PFSK-1 (cell line): ENCODE results near the gene RANBP17.

Experiments
- FOXP2 ChIP-seq: optimal IDR thresholded peaks from 2 replicates; pipeline ENCODE3; 2011; ENCODE audit warnings: borderline replicate concordance, control low read depth, inconsistent platforms; ENCODE audit not compliant: insufficient read depth; ENCODE audit errors: extremely low read length, extremely low read depth
- POLR2AphosphoS5 ChIP-seq: IDR thresholded peaks from 2 replicates; pipeline ENCODE4 v1.6.1; 2012; ENCODE audit warnings: low read depth, mild to moderate bottlenecking, control low read depth, low read length, moderate library complexity
- REST ChIP-seq, 2 experiments: IDR thresholded peaks; 2 replicates each; pipeline versions ENCODE4 v1.6.1 to v1.8.0; 2011 to 2012; ENCODE audit warnings: low read depth in 2 of 2, low read length in 2 of 2, control low read depth in 1 of 2, inconsistent platforms in 1 of 2, mild to moderate bottlenecking in 1 of 2, moderate library complexity in 1 of 2; ENCODE audit not compliant: insufficient read depth in 1 of 2
- SIN3A ChIP-seq: IDR thresholded peaks from 2 replicates; pipeline ENCODE4 v1.6.1; 2012; ENCODE audit warnings: mild to moderate bottlenecking, low read length, moderate library complexity, borderline replicate concordance; ENCODE audit not compliant: insufficient read depth
- TAF1 ChIP-seq: IDR thresholded peaks from 2 replicates; pipeline ENCODE4 v1.6.1; 2012; ENCODE audit warnings: low read length, control low read depth, borderline replicate concordance; ENCODE audit not compliant: insufficient read depth

The RANBP17 gene

GRCh38 chr5:170861667-170861916 lies 226 bp upstream of the RANBP17 start:
- TF ChIP-seq FOXP2 (no peak), REST (IDR thresholded peaks at IDR 0.05; ENCODE audit: insufficient read depth in 1 of 2, low read depth in 2 of 2, low read length in 2 of 2) (no peak), POLR2AphosphoS5 (no peak), SIN3A (no peak), TAF1 (no peak)

GRCh38 chr5:170863646-170864045 lies 1.8 kb downstream of the RANBP17 start:
- TF ChIP-seq POLR2AphosphoS5 (no peak), TAF1 (no peak), FOXP2 (no peak), SIN3A (no peak), REST (IDR thresholded peaks at IDR 0.05; ENCODE audit: insufficient read depth in 1 of 2, low read depth in 2 of 2, low read length in 2 of 2) (no peak)

- no peak for TF ChIP-seq SIN3A
- no peak for TF ChIP-seq REST (IDR thresholded peaks at IDR 0.05; ENCODE audit: insufficient read depth in 1 of 2, low read depth in 2 of 2, low read length in 2 of 2)
- TF ChIP-seq FOXP2 = no peak
- TF ChIP-seq POLR2AphosphoS5 = no peak
- no peak for TF ChIP-seq TAF1
These were observed 3.8 kb downstream of the RANBP17 start for GRCh38 chr5:170865622-170866021.

GRCh38 chr5:170867825-170868224 lies 6.0 kb downstream of the RANBP17 start:
- TF ChIP-seq FOXP2 (no peak), TAF1 (no peak), REST (IDR thresholded peaks at IDR 0.05; ENCODE audit: insufficient read depth in 1 of 2, low read depth in 2 of 2, low read length in 2 of 2) (no peak), POLR2AphosphoS5 (no peak), SIN3A (no peak)

- TF ChIP-seq FOXP2 (no peak), SIN3A (no peak), TAF1 (no peak), REST (IDR thresholded peaks at IDR 0.05; ENCODE audit: insufficient read depth in 1 of 2, low read depth in 2 of 2, low read length in 2 of 2) (no peak), POLR2AphosphoS5 (no peak)
These were observed 12.2 kb downstream of the RANBP17 start for GRCh38 chr5:170874017-170874416.
